Glomerular visceral epithelial cell (primary cell): ENCODE measurements around the gene RNU7-1.

ENCODE experiments used
- DNase-seq: peaks from one replicate; pipeline ENCODE4 v3.0.0-alpha.2; 2016; ENCODE audit errors: extremely low spot score

The RNU7-1 gene

DNA sequence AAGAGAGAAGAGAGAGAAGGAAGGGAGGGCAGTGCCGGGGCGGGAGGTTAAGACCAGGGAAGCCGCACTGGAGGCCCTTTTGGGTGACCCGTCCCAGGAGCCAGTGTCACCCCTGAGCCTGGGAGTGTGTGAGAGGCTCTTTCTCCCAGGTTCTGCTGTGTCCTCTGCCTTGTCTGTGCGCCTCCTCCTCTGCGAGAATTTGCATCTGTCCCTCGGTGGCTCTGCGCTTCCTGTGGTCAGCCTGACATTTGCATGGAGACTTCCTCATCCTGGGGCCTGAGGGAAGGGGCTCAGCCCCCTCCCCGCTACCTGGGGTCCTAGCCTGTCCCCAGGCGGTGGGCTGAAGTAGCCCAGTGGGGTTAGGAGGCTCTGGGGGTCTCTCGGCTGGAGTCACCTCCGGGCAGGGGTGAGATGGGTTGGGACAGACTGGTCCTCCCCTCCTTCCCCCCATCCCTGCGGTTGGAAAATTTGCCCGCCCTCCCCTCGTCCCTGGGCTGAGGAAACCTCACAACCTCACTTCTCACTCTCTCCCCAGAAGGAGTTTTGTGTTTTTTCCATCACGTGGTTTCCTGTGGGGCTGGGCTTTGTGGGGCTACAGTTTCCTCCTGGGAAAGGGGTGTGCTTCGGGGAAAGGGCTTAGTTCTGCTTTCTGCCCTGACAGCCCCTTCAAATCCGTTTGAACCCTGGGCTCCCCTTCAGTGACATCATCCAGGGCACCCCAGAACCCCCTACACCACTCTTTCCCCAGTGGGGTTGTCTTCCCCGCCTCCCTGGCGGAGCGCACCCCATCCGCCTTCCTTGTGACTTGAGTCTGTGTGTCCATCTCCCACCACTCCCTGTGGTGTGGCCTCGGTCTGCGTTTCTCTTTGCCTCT is 10.1 kb downstream of the RNU7-1 start:
- no peak for DNase-seq

DNA sequence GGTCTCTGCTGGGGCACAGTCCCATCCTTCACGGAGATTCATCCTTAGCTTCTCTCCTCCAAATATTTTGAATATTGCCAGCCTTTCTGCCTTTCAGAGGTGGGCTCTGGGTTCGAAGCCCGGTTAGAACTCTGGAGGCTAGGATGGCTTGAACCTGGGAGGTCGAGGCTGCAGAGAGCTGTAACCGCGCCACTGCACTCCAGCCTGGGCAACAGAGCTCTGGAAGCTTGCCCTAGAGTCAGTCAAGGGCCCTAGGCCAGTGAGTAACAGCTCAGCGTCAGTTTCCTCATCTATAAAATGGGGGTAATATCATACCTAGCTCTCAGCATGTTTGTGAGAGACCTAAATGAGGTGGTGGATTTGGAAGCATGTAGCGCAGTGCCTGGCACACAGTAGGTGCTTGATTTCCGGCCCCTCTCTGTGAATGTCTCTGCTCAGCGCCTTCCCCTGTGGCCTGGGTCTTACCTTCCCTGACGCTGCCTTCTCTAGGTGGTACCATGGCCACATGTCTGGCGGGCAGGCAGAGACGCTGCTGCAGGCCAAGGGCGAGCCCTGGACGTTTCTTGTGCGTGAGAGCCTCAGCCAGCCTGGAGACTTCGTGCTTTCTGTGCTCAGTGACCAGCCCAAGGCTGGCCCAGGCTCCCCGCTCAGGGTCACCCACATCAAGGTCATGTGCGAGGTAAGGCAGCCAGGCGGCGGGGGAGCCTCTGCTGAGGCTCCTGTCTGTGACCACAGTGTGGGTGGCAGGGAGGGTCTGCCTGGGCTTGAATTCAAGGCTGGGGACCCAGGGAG is 10.9 kb downstream of the RNU7-1 start:
- DNase-seq = no peak

DNA sequence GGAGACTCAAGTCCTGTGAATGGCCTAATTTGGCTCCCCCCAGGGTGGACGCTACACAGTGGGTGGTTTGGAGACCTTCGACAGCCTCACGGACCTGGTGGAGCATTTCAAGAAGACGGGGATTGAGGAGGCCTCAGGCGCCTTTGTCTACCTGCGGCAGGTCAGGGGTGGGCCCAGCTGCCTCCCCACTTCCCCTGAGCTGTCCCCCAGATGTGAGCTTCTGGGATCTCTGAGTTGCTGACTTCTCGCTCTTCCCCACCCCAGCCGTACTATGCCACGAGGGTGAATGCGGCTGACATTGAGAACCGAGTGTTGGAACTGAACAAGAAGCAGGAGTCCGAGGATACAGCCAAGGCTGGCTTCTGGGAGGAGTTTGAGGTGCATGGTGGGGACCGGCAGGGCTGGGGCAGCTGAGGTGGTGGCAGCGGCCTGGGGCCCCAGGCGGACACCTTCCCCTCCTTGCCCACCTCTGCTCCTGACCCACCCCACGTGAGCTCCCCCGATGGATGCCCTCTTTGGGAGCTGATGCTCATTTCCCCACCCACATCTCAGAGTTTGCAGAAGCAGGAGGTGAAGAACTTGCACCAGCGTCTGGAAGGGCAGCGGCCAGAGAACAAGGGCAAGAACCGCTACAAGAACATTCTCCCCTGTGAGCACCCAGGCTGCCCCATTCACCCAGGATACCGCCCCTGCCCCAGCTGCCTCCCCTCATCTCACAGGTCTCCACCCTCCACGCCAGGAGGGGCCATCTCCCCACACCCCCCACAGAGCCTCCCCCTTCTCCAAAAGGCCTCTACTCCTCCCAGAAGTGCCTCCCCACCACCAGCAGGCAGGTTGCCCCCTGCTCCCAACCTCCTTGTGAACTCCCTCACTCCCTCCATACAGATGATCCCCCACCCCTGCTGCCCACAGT is 11.7 kb downstream of the RNU7-1 start:
- no peak for DNase-seq

DNA sequence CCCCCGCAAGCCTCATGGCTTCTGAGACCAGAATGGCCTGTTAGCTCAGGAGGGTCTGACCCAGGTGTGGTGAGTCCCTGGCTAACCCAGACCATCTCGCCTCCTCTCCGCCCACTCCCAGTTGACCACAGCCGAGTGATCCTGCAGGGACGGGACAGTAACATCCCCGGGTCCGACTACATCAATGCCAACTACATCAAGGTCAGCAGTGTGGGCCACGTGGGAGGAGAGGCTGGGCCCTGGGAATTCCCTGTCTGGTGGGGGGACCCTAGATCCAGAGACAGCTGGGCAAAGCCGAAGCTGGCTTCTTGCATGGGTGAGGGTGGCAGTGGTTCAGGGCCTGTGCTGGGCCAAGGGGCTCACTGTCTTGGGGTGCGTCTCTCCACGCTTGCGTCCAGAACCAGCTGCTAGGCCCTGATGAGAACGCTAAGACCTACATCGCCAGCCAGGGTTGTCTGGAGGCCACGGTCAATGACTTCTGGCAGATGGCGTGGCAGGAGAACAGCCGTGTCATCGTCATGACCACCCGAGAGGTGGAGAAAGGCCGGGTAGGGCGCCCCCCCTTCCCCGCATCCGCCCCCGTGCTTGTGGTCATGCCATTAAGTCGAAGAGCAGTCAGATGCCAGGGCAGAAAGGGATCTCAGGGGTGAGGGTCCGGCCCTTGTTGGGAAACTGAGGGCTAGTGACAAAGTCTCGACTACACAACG is 12.6 kb downstream of the RNU7-1 start:
- DNase-seq = no peak

DNA sequence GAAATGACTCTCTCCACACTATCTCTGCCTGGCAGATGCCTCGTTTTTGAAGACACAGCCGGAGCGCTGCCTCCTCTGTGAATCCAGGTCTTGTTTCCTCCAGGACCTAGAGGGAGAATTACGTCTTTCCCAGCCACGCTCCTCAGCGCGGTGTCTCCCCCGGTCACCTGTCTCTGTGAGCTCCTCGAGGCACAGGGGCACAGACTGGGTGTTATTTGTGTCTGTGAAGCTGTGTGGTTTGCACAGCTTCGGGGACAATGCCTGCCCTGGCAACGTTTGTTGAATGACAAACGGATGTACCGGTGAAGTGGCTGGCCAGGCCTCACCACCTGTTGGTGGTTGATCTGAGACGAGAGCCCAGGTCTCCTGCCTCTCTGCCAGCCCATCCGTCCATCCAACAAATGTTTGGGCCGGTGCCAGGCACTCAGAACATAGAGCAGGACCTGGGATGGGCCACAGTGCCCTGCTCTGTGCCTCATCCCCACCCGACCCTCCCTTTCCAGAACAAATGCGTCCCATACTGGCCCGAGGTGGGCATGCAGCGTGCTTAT is 13.6 kb downstream of the RNU7-1 start:
- no peak for DNase-seq

DNA sequence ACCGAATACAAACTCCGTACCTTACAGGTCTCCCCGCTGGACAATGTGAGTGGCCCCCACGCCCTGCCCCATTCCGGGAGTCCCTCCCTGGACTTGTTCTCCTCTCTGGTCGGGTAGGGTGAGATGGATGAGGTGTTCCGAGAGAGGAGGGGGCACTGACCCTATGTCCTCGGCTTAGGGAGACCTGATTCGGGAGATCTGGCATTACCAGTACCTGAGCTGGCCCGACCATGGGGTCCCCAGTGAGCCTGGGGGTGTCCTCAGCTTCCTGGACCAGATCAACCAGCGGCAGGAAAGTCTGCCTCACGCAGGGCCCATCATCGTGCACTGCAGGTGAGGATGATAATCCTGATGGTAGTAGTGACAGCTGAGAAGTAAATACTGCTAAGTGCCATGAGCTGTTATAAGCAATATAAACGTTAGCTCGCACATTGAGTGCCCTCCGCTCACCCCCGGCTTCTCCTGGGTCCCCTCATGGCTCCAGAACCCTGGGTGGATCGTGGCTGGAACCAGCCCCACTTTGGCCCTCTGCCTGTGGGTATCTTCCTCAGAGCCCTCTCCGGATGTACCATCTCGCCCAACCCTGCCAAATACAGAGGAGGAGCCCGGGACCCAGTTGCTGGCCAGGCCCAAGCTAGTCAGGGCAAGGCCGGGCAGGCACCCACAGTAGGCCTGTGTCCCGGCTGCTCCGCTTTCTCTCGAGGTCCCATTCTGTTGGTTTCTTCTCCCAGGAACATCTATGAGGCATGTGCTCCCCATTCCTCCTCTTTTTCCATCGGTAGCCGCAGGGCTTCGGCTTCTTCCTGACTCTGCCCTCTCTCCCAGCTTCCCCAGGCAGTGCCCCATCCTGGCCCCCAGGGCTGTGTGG is 14.4 kb downstream of the RNU7-1 start:
- DNase-seq = no peak

DNA sequence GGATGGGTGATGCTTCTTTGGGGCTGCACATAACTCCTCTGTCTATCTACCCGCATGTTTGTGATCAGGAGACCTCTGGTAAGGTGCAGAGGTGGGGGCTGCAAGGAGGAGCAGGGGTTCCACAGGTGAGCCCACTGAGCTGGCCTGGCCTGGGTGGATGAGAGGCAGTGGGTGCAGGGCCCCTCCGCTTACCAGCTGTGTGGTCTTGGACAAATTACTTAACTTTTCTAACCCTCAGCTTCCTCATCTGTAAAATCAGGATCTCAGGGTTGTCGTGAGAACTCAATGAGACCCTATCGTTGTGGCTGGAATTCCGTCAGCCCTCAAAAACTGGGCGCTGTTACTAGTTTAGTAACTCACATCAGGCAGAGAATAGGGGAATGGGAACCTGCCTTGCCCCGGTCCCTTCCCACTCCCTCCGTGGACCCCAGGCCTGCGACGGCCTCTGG is 15.0 kb downstream of the RNU7-1 start:
- no peak for DNase-seq

DNA sequence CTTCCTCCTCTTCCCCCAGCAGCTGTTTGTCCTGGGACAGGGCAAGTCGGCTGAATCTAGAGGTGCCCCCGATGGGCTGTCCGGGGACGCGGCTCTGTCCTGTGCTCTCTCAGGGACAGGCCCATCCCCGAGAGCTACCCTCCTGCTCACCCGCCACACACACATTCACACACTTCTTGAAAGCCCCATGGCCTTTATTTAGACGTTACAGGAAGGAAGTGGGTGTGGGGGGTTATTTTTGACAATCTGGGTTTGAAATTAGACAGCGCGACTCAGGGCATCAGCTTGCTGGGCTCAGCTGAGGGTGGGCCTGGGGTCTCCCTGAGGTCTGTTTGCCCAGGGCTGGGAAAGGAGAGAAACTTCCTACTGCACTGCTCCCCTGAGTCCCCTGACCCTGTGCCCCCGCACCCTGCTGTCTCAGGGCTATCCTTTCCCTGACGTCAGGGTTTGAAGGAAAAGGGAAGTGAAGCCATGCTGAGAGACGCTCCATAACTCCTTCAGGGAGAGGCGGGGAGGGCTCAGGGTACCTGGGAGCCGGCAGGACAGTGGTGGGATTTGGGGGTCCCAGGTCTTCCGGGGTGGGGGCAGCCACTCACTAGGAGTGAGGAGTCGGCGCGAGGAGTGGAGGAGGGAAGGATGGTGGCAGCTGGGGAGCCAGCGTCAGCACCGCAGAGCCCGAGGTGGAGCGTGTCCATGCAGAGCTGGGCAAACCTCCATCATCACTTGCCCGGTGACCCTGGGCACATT is 15.6 kb downstream of the RNU7-1 start:
- no peak for DNase-seq

DNA sequence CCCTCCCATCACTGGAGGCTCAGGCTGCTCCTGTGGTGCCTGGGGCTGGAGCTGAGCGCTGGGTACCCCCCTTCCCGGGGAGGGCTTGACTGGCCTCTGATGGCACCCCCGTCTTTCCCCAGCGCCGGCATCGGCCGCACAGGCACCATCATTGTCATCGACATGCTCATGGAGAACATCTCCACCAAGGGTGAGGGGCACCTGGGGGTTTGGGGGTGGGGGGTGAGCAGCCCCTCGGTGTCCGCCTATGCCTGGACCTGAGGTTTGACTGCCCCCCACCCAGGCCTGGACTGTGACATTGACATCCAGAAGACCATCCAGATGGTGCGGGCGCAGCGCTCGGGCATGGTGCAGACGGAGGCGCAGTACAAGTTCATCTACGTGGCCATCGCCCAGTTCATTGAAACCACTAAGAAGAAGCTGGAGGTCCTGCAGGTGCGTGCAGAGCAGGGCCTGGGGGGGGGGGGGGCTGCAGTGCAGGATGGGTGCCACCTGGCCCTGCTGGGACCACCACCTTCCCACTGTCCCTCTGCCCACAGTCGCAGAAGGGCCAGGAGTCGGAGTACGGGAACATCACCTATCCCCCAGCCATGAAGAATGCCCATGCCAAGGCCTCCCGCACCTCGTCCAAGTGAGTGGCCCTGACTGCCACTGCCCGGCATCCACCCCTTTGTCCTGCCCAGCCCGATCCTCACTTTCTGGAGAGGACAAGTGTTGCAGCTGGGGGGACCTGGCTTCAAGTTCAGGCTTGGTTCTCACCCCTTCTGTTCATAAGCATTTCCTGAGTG is 16.4 kb downstream of the RNU7-1 start:
- DNase-seq = no peak

DNA sequence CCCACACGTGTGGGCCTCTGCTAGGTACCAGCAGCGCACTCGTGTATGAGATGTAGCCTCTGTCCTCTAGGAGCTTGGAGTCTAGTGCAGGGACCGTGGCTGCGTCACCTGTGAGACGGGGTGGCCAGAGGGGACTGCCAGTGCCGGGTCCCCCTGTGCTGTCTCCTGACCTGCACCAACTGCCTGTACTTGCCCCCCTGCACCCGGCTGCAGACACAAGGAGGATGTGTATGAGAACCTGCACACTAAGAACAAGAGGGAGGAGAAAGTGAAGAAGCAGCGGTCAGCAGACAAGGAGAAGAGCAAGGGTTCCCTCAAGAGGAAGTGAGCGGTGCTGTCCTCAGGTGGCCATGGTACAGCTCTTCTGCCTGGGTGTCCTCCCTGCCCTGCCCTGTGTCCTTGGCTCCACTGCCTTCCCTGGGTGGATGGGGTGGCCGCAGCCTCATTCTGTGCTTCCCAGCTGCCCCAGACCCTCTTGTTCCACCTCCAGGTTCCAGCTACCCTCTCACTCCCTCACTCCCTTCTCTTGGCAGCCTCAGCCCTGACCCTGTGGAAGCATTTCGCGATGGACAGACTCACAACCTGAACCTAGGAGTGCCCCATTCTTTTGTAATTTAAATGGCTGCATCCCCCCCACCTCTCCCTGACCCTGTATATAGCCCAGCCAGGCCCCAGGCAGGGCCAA is 17.1 kb downstream of the RNU7-1 start:
- no peak for DNase-seq

DNA sequence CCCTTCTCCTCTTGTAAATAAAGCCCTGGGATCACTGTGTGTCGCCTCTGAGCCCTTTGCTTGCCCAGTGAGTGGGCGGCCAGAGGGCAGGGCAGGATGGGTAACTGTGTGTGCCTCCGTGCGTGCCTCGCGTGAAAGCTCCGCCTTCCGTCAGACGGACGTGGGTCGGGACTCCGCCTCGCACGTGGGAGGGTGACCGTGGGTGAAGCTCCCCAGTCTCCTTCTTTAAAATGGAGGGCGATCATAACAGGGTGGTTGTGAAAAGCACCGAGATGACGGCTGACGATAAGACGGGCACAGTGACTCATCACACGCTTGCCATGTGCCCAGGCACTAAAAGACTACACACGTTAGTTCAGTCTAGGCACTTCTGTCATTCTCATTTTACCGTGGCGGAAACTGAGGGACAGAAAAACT is 17.7 kb downstream of the RNU7-1 start:
- no peak for DNase-seq

DNA sequence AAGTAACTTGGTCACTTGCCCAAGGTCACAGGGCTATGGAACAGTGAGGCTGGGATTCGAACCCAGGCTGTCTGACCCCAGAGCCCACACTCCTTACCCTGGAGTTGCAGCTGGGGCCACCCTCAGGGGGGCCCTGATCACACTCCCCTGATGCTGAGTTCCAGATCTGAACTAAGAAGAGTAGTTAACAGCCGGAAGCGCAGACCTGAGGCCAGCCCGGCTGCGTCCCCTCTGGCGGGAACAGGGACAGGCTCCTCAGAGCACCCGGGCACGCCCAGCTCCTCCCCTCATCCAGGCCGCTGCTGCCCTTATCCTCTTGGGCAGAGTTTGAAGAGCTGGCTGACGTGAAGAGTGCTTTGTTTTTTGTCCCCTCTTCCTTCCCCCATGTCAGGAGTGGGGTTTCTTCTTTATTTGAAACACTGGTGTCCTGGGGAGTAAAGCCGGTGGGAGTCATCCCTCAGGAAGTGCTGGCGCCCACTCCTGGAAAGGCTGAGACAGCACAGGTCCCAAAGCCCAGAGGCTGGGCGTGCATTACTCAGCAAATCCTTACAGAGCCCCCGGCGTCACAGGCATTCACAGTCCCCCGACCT is 18.2 kb downstream of the RNU7-1 start:
- DNase-seq = no peak

DNA sequence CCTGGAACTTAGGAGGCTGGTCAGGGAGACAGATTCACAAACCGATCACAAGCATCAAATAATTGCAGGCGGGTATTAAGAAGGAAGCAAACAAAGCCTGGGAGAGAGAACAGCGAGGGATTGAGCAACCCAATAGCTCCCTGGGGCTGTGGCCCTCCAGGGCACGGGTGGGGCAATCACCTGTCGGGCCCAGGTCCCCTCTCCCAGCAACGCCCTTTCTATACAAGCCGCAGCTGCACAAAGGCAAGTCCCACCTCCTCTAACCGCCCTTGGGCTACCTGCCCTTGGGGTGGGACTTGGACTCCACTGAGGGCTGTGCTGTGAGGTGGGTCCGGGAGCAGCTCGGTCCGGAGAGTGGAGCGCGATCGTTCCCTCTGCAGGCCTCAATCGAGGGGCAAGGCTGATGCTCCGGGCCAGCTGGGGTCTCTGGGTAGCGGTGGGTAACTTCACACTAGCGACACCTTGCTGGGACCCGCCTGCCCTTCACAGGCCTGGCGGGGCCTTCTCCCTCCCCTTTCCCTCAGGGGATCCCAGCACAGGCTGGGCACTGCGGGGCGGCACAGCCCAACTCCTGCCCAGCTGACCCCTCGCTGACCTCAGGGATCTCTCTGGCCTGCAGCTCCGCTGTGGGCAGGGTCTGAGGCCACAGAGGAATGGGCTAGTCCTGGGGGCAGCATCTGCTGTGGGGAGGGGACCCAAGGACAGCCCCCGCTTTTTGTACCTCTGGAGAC is 18.8 kb downstream of the RNU7-1 start:
- no peak for DNase-seq

DNA sequence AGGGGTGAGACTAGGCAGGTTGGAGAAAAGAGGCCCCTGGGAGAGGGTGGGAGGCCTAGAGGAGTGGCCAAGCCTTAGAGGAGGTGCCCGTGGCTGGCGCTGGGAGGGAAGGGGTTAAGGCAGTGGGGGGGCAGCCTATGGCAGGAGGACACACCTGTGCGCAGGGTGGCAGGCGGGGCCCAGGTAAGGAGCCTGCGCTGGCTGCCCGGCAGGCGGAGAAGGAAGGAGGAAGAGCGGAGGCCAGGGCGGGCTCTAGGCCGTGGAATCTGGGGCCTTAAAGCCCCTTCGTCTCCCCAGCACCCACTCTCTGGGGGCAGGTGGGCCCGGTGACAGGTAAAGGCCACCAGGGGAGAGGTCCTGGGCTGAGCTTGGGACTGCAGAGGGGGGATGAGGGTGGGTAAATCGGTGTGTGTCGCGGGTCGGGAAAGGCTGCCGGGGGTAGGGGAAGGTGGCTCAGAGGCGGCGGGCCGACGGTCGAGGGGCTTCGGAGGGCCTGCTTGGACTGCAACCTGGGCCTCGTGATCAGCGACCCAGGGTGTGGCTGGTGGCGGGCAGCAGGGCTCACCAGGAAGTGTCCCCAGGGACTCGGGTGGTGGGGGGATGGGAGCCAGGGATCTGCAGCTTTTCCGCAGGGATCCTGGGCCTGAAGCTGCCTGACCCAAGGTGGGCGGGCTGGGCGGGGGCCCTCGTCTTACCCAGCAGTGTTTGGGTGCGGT is 19.6 kb downstream of the RNU7-1 start:
- DNase-seq = no peak

DNA sequence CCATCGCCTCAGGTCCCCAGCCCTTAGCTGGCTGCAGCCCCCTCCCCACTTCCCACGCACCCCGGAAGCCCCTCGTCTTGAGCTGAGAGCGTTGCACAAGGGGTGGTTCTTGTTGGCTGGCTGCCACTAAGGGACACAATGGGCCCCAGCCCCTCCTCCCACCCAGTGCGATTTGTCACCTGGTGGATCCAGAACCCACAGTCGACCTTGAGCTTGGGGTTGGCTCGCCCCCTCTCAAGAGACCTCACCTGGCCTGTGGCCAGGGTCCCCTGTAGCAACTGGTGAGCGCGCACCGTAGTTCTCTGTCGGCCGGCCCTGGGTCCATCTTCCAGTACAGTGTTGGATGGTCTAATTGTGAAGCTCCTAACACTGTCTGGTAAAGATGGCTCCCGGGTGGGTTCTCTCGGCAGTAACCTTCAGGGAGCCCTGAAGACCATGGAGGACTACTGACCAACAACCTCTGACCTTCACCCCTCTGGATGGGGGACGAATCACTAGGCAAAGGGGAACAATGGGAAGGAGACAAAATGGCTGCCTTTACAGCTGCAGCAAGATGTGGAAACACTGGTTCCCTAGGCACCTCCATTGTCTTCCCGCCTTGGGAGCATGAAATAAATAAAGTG is 20.3 kb downstream of the RNU7-1 start:
- DNase-seq = no peak

DNA sequence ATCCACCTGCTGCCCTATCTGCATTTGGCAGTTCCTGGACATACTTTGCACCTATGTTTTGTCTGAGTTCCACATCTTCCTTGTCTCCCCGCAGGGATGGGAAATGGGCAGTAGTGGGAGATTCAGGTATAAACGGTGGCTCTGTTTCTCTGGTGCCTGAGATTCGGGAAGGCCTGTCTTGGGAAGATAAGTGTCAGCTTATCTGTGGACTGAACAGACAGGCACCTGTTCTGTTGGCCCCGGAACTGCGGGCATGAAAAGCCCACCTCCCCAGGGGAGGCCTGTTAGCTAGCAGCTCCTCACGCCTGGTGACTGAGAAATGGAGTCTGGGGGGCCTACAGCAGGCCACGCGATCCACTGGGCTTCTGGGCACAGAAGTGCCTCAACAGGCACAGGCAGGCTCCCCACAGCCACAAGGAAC is 21.0 kb downstream of the RNU7-1 start:
- DNase-seq = no peak
